Measurements from ENCODE around the gene ADCY10. TPM values are rescaled to one million over a fixed set of nuclear protein-coding genes. Genes with fewer than 3 reads are reported as not detected.

The ADCY10 gene
- total and polyA plus RNA-seq, 2 of the 4 experiments (the other 2 are of a cell fraction) = under 0.01 to 0.03 TPM

GRCh38 chr1:167916766-167917511 lies 3.0 kb upstream of the ADCY10 start:
- H3K27ac ChIP-seq (ENCODE audit: insufficient read depth, low read length) = no peak overlapping the region
- H3K9me3 ChIP-seq (ENCODE audit: control insufficient read depth, insufficient read depth, low read length) = no peaks in the 10 kb centered on the region
- no peaks in the 10 kb centered on the region for H4K20me1 ChIP-seq (ENCODE audit: insufficient read depth, low read length)
- no peak overlapping the region for H3K56ac ChIP-seq (ENCODE audit: extremely low read depth, insufficient read depth, low read length)
- ChIA-PET CTCF (no interaction called here), POLR2A (ENCODE audit: unreplicated experiment) (no interaction called here)
- no peak overlapping the region for H4K8ac ChIP-seq (ENCODE audit: low read depth in 2 of 2, low read length in 2 of 2)
- no peak overlapping the region for H2BK20ac ChIP-seq (ENCODE audit: low read depth, low read length)
- no TSS peak for BruUV-seq (replicated peaks)
- H3K36me3 ChIP-seq (ENCODE audit: control insufficient read depth, insufficient read depth, low read length) = peaks cover 8% of the 10 kb centered on the region
- peaks cover 3 to 9% of the 10 kb centered on the region in 2 experiments for H3K79me1 ChIP-seq (ENCODE audit: low read depth in 1 of 2, low read length in 2 of 2)
- H3K14ac ChIP-seq (replicated peaks; ENCODE audit: low read depth, low read length) = no peak overlapping the region
- no peak overlapping the region for H3K23ac ChIP-seq (ENCODE audit: low read depth, low read length)
- DNase-seq (no peak), ATAC-seq (ENCODE audit: low read depth) (no peak)
- H3K9me1 ChIP-seq (ENCODE audit: insufficient read depth, low read length) = 0 out of 2 replicates have a peak, but pooled peaks cover 3% of the 10 kb centered on the region
- no peak overlapping the region for H3K4me3 ChIP-seq (ENCODE audit: insufficient read depth, low read depth, low read length)
- H3K27me3 ChIP-seq (ENCODE audit: control insufficient read depth, insufficient read depth, low read length) = no peaks in the 10 kb centered on the region
- H2AFZ ChIP-seq (replicated peaks; ENCODE audit: low read length, poor library complexity) = no peak overlapping the region
- intact Hi-C loops (cut with micrococcal nuclease) (no loop called here), in situ Hi-C loops (cut with MboI; ENCODE audit: low sequenced_read_pairs) (no loop called here), dilution Hi-C loops (cut with HindIII; ENCODE audit: low sequenced_read_pairs, unreplicated experiment) (no loop called here)
- WGBS, 2 experiments (ENCODE audit: extremely low coverage in 2 of 2, insufficient read length in 1 of 2) = no CpG with 5 or more reads among the region's 6 CpGs
- H2AK5ac ChIP-seq (ENCODE audit: low read depth, low read length) = no peak overlapping the region
- no peak overlapping the region for H2BK120ac ChIP-seq (ENCODE audit: low read depth, low read length)
- H4K5ac ChIP-seq (ENCODE audit: low read depth, low read length) = no peak overlapping the region
- no peak overlapping the region for H3K9ac ChIP-seq (ENCODE audit: low read depth, low read length)
- H2AK9ac ChIP-seq (replicated peaks; ENCODE audit: low read depth, low read length, poor library complexity) = no peak overlapping the region
- no peak overlapping the region for H3K4me2 ChIP-seq (ENCODE audit: low read depth, low read length)
- no peak overlapping the region for H4K91ac ChIP-seq (ENCODE audit: insufficient read depth, low read depth, low read length)
- no peak overlapping the region for H3K4ac ChIP-seq (ENCODE audit: low read depth, low read length)
- no peak overlapping the region for H2BK5ac ChIP-seq (ENCODE audit: low read depth, low read length, poor library complexity, severe bottlenecking)
- no peak for TF ChIP-seq RAD21 (IDR thresholded peaks at IDR 0.05; ENCODE audit: low read length)
- TF ChIP-seq MXI1 (IDR thresholded peaks at IDR 0.05; ENCODE audit: borderline replicate concordance, low read depth, low read length) = no peak
- no peak for TF ChIP-seq CHD1 (IDR thresholded peaks at IDR 0.05; ENCODE audit: low read depth, low read length)
- no peak for TF ChIP-seq FOS (IDR thresholded peaks at IDR 0.05; ENCODE audit: low read depth, low read length)
- no peak for TF ChIP-seq NFE2L2 (IDR thresholded peaks at IDR 0.05; ENCODE audit: low read depth, low read length)
- TF ChIP-seq CEBPB (IDR thresholded peaks at IDR 0.05; ENCODE audit: low read depth, low read length) = no peak
- TF ChIP-seq MAZ (IDR thresholded peaks at IDR 0.05; ENCODE audit: borderline replicate concordance, low read depth, low read length) = no peak
- no peak for TF ChIP-seq CTCF (conservative IDR thresholded peaks at IDR 0.05; ENCODE audit: low read depth, low read length)
- TF ChIP-seq MAFK (IDR thresholded peaks at IDR 0.05; ENCODE audit: low read depth, low read length) = no peak
- no peak for TF ChIP-seq ELK1 (IDR thresholded peaks at IDR 0.05; ENCODE audit: borderline replicate concordance, low read depth, low read length)
- no peak for TF ChIP-seq RFX5 (IDR thresholded peaks at IDR 0.05; ENCODE audit: low read depth, low read length)
- TF ChIP-seq BHLHE40 (IDR thresholded peaks at IDR 0.05; ENCODE audit: low read depth, low read length) = no peak
- no peak for TF ChIP-seq POLR2A (IDR thresholded peaks at IDR 0.05; ENCODE audit: low read depth, low read length)
- no peak for TF ChIP-seq RCOR1 (IDR thresholded peaks at IDR 0.05; ENCODE audit: insufficient replicate concordance, low read length)
- TF ChIP-seq SMC3 (IDR thresholded peaks at IDR 0.05; ENCODE audit: low read depth, low read length) = no peak
- TF ChIP-seq USF2 (IDR thresholded peaks at IDR 0.05; ENCODE audit: low read depth, low read length) = no peak
- H3K18ac ChIP-seq (ENCODE audit: low read depth, low read length) = no peak overlapping the region
- H2BK15ac ChIP-seq (ENCODE audit: low read depth, low read length) = no peak overlapping the region
- H3K4me1 ChIP-seq (ENCODE audit: control insufficient read depth, insufficient read depth, low read length) = no peaks in the 10 kb centered on the region

Data from IMR-90 (cell line).